Measurements from ENCODE around the gene TGIF2.

Gene TGIF2

DNA sequence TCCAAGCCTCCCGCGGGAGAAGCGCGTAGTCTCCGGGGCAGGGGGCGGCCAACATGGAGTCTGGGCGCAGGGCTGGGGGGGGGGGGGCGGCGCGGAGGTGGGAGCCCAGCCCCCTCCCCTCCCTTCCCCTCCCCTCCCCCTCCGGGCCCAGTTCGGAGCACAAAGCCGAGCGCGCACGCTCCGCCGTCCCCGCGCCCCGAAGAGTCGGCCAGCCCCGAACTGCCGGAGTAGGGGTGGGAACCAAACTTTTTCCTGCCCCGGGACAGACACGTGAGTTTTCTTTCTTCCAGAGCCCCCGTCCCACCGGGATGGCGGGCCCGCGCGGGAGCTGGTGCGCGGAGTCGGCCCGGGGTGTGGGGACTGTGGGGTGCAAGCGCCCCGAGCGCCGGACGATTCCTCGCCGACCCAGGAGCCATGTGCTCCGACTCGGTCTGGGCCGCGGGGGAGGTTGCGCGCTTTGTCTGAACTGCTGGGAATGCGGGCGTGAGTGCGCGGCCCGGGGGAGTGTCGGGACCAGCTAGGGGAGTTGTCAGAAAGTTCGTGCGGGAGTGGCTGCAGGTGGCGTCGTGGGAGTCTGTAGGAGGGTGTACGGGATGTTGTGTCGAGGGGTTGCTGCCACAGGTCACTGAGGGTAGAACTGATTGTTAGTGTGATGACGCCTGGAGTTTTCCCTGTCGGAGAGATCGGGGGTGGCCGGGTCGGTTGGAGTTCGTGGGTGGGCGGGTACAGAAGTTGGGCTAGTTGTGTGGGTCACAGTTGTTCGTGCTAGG is 1.2 kb downstream of the TGIF2 start:
- peak; percentile 76 for DNase-seq
- Mint-ChIP-seq H3K36me3 (ENCODE audit: low read depth) (peaks cover 27% of the 10 kb centered on the region), H3K4me1 (peaks cover 54% of the 10 kb centered on the region), H3K9me3 (no peaks in the 10 kb centered on the region), H3K4me3 (peak overlapping the region; percentile 93), H3K27me3 (ENCODE audit: low read depth, poor library complexity) (peaks cover 6% of the 10 kb centered on the region), H3K27ac (peak overlapping the region; percentile 83)
- no peak for TF ChIP-seq CTCF (IDR thresholded peaks at IDR 0.05)

- H3K36me3 Mint-ChIP-seq (ENCODE audit: low read depth) = peaks cover 38% of the 10 kb centered on the region
- peak overlapping the region; percentile 93 for H3K4me3 Mint-ChIP-seq
- H3K4me1 Mint-ChIP-seq = peaks cover 42% of the 10 kb centered on the region
- DNase-seq = no peak
- peaks cover 6% of the 10 kb centered on the region for H3K27me3 Mint-ChIP-seq (ENCODE audit: low read depth, poor library complexity)
- H3K27ac Mint-ChIP-seq = no peak overlapping the region
- no peak for TF ChIP-seq CTCF (IDR thresholded peaks at IDR 0.05)
- H3K9me3 Mint-ChIP-seq = no peaks in the 10 kb centered on the region
Measured at GRCh38 chr20:36576081-36576445, 2.7 kb downstream of the TGIF2 start.

GRCh38 chr20:36578356-36579041 is 5.1 kb downstream of the TGIF2 start:
- Mint-ChIP-seq H3K27ac (no peak overlapping the region), H3K4me3 (no peak overlapping the region), H3K4me1 (peaks cover 22% of the 10 kb centered on the region), H3K36me3 (ENCODE audit: low read depth) (peaks cover 50% of the 10 kb centered on the region), H3K9me3 (no peaks in the 10 kb centered on the region), H3K27me3 (ENCODE audit: low read depth, poor library complexity) (no peaks in the 10 kb centered on the region)
- no peak for TF ChIP-seq CTCF (IDR thresholded peaks at IDR 0.05)
- no peak for DNase-seq

DNA sequence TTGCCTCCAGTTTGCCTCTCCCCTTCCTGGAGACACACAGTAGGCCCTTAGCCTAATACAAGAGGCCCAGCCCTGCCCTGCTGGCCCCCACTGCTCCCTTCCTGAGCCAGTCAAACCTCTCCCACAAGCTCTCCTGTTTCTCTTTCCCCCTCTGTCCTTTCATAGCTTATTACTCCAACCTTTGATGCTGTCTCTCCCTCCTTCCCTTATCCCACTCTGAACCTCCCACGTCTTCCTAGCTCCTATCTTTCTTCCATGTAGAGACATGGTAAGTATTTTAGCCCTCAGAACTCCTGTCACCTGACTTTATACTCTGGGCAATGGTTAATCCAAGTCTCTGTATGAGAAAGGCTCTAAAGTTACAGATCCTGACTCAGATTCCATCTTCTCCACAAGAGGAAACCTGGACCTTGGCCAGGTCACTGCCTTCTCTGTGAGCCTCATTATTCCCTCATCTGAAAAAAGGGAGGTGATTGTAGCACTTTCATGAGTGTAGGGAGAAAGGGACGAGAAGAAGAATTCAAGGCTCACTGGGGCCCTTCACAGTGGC is 6.7 kb downstream of the TGIF2 start:
- Mint-ChIP-seq H3K4me1 (peaks cover 21% of the 10 kb centered on the region), H3K27ac (peak overlapping the region; percentile 9), H3K27me3 (ENCODE audit: low read depth, poor library complexity) (no peaks in the 10 kb centered on the region), H3K9me3 (no peaks in the 10 kb centered on the region), H3K4me3 (no peak overlapping the region), H3K36me3 (ENCODE audit: low read depth) (peaks cover 55% of the 10 kb centered on the region)
- TF ChIP-seq CTCF (IDR thresholded peaks at IDR 0.05) = no peak
- no peak for DNase-seq

DNA sequence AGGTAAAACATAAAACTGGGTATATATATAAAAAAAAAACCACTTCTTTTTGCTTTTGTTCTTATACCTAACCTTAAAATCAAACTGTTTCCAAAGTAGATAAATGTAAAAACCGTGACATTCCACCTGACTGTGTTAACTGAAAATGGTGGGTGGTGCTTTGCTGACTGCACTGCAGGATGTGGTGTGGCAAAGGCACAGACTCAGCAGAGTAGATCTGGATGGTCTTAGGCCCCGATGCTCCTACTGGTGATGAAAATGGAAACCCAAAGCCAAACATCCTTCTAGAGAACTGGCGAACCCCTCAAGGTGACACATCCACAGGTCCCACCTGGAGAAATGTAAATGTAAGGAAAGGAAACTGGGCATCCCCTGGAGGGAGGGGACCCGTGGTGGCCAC is 8.9 kb downstream of the TGIF2 start:
- no peak for DNase-seq
- Mint-ChIP-seq H3K27ac (no peak overlapping the region), H3K4me3 (no peak overlapping the region), H3K27me3 (ENCODE audit: low read depth, poor library complexity) (no peaks in the 10 kb centered on the region), H3K9me3 (no peaks in the 10 kb centered on the region), H3K36me3 (ENCODE audit: low read depth) (peaks cover 53% of the 10 kb centered on the region), H3K4me1 (peaks cover 5% of the 10 kb centered on the region)
- TF ChIP-seq CTCF (IDR thresholded peaks at IDR 0.05) = no peak

Data from nephron progenitor cell (in vitro differentiated cells).